Tibial nerve (tissue), 4 donors: ENCODE results near the gene KCTD16.

Source experiments
- CTCF ChIP-seq, 5 experiments: fragments of 200-600 bp in 3 of 5; fragments of 450-650 bp in 2 of 5; sonication (generic) in 3 of 5; IDR thresholded peaks; one replicate each; pipeline ENCODE4 v1.5.1; 2016 to 2019; ENCODE audit warnings: antibody characterized with exemption in 5 of 5, mild to moderate bottlenecking in 3 of 5, moderate library complexity in 2 of 5
- EP300 ChIP-seq, 2 donors: sonication (generic); formaldehyde crosslinking; IDR thresholded peaks; one replicate each; pipeline ENCODE4 v1.6.1; 2017; ENCODE audit warnings: antibody characterized with exemption in 2 of 2, mild to moderate bottlenecking in 1 of 2
- POLR2A ChIP-seq, 2 donors: fragments of 450-650 bp; IDR thresholded peaks; one replicate each; pipeline ENCODE4 v1.6.1; 2017; ENCODE audit warnings: antibody characterized with exemption in 2 of 2, mild to moderate bottlenecking in 2 of 2, moderate library complexity in 2 of 2

- TF ChIP-seq CTCF (IDR thresholded peaks at IDR 0.05), result no peak
- no peak for TF ChIP-seq POLR2A (IDR thresholded peaks at IDR 0.05)
- TF ChIP-seq EP300 (IDR thresholded peaks at IDR 0.05), result no peak
Measured at GRCh38 chr5:144209361-144209760, 38.7 kb downstream of the KCTD16 start.
